ENCODE measurements around the gene SHISA9. TPM values are rescaled to one million over a fixed set of nuclear protein-coding genes. Genes with fewer than 3 reads are reported as not detected.
"Not testable (repeated sequence)": the region's sequence is repeated elsewhere in the genome, so short reads cannot be mapped to it uniquely, and the experiment has no call there.

The SHISA9 gene
- total RNA-seq, 1 donor from 2014 or later: 2.5 TPM

GRCh38 chr16:12920739-12921138 is 19.3 kb downstream of the SHISA9 start:
- TF ChIP-seq EZH2phosphoT487 (IDR thresholded peaks at IDR 0.05) (no peak), EZH2 (IDR thresholded peaks at IDR 0.05) (no peak)
- TF ChIP-seq, protein P1, sequence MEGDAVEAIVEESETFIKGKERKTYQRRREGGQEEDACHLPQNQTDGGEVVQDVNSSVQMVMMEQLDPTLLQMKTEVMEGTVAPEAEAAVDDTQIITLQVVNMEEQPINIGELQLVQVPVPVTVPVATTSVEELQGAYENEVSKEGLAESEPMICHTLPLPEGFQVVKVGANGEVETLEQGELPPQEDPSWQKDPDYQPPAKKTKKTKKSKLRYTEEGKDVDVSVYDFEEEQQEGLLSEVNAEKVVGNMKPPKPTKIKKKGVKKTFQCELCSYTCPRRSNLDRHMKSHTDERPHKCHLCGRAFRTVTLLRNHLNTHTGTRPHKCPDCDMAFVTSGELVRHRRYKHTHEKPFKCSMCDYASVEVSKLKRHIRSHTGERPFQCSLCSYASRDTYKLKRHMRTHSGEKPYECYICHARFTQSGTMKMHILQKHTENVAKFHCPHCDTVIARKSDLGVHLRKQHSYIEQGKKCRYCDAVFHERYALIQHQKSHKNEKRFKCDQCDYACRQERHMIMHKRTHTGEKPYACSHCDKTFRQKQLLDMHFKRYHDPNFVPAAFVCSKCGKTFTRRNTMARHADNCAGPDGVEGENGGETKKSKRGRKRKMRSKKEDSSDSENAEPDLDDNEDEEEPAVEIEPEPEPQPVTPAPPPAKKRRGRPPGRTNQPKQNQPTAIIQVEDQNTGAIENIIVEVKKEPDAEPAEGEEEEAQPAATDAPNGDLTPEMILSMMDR (IDR thresholded peaks at IDR 0.05): no peak
- Histone ChIP-seq H3K36me3 (no peaks in the 10 kb centered on the region), H3K4me2 (no peak overlapping the region), H2AFZ (replicated peaks) (no peak overlapping the region), H3K79me2 (ENCODE audit: low read depth) (no peaks in the 10 kb centered on the region), H3K27ac (no peak overlapping the region), H3F3A (ENCODE audit: low read depth) (no peaks in the 10 kb centered on the region), H3K9me3 (ENCODE audit: low read depth) (no peaks in the 10 kb centered on the region), H3K4me1 (no peaks in the 10 kb centered on the region), H4K20me1 (ENCODE audit: low read depth) (no peaks in the 10 kb centered on the region), H3K4me3 (no peak overlapping the region), H3K9ac (no peak overlapping the region), H3K27me3 (no peaks in the 10 kb centered on the region)
- Mint-ChIP-seq H3K36me3 (peaks cover 13% of the 10 kb centered on the region), H3K27ac (no peak overlapping the region), H3K4me1 (no peaks in the 10 kb centered on the region), H3K27me3 (ENCODE audit: insufficient read depth, low read depth) (peaks cover 5% of the 10 kb centered on the region), H3K9me3 (no peaks in the 10 kb centered on the region), H3K4me3 (no peak overlapping the region)
- no peak for DNase-seq (ENCODE audit: low spot score)

DNA sequence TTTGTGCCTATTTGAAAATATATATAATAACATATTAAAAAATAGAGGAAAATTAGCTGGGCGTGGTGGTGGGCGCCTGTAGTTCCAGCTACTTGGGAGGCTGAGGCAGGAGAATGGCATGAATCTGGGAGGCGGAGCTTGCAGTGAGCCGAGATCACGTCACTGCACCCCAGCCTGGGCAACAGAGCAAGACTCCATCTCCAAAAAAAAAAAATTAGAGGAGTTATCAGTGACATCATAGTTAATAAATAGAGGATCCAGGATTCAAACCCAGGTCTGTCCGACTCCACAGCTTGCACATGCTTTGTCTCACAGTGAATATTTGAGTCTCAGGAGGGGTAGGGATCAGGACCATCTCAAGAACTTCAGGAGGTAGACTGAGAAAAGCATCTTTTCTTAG is 22.2 kb downstream of the SHISA9 start:
- H4K20me1 ChIP-seq (ENCODE audit: low read depth); H3K4me2 ChIP-seq; H3K27ac ChIP-seq; H3K9me3 Mint-ChIP-seq; H3K4me3 ChIP-seq; H3K27me3 Mint-ChIP-seq (ENCODE audit: insufficient read depth, low read depth); H3K9ac ChIP-seq; H3K79me2 ChIP-seq (ENCODE audit: low read depth); H3K36me3 ChIP-seq; H3K27ac Mint-ChIP-seq; H3K27me3 ChIP-seq; H3K4me1 ChIP-seq; H3K4me1 Mint-ChIP-seq; H3K4me3 Mint-ChIP-seq; H3K9me3 ChIP-seq (ENCODE audit: low read depth); DNase-seq (ENCODE audit: low spot score); H3K36me3 Mint-ChIP-seq; H3F3A ChIP-seq (ENCODE audit: low read depth); H2AFZ ChIP-seq (replicated peaks): not testable (repeated sequence)

- Histone ChIP-seq H2AFZ (replicated peaks) (no peak overlapping the region), H3K4me2 (no peak overlapping the region), H4K20me1 (ENCODE audit: low read depth) (no peaks in the 10 kb centered on the region), H3K79me2 (ENCODE audit: low read depth) (no peaks in the 10 kb centered on the region), H3F3A (ENCODE audit: low read depth) (no peaks in the 10 kb centered on the region), H3K36me3 (no peaks in the 10 kb centered on the region), H3K4me3 (no peak overlapping the region), H3K9ac (no peak overlapping the region), H3K4me1 (no peaks in the 10 kb centered on the region), H3K27me3 (no peaks in the 10 kb centered on the region), H3K27ac (no peak overlapping the region), H3K9me3 (ENCODE audit: low read depth) (no peaks in the 10 kb centered on the region)
- Mint-ChIP-seq H3K9me3 (no peaks in the 10 kb centered on the region), H3K27me3 (ENCODE audit: insufficient read depth, low read depth) (no peaks in the 10 kb centered on the region), H3K4me1 (no peaks in the 10 kb centered on the region), H3K36me3 (peaks cover 2% of the 10 kb centered on the region), H3K27ac (no peak overlapping the region), H3K4me3 (no peak overlapping the region)
- DNase-seq (ENCODE audit: low spot score): no peak
- TF ChIP-seq, protein P1 (IDR thresholded peaks at IDR 0.05): no peak
These were observed 23.8 kb downstream of the SHISA9 start for GRCh38 chr16:12925026-12925800.

- Mint-ChIP-seq H3K9me3 (no peaks in the 10 kb centered on the region), H3K27me3 (ENCODE audit: insufficient read depth, low read depth) (no peaks in the 10 kb centered on the region), H3K36me3 (peaks cover 2% of the 10 kb centered on the region), H3K27ac (no peak overlapping the region), H3K4me1 (no peaks in the 10 kb centered on the region), H3K4me3 (no peak overlapping the region)
- no peak overlapping the region for H2AFZ ChIP-seq (replicated peaks)
- no peaks in the 10 kb centered on the region for H3F3A ChIP-seq (ENCODE audit: low read depth)
- TF ChIP-seq EZH2phosphoT487 (IDR thresholded peaks at IDR 0.05) (no peak), EZH2 (IDR thresholded peaks at IDR 0.05) (no peak)
- TF ChIP-seq, protein P1 (IDR thresholded peaks at IDR 0.05): no peak
- H3K36me3 ChIP-seq: no peaks in the 10 kb centered on the region
- no peaks in the 10 kb centered on the region for H3K27me3 ChIP-seq
- H3K27ac ChIP-seq: no peak overlapping the region
- no peaks in the 10 kb centered on the region for H4K20me1 ChIP-seq (ENCODE audit: low read depth)
- no peaks in the 10 kb centered on the region for H3K79me2 ChIP-seq (ENCODE audit: low read depth)
- H3K4me3 ChIP-seq: no peak overlapping the region
- H3K9me3 ChIP-seq (ENCODE audit: low read depth): no peaks in the 10 kb centered on the region
- no peak overlapping the region for H3K4me2 ChIP-seq
- DNase-seq (ENCODE audit: low spot score): peak; percentile 16
- no peak overlapping the region for H3K9ac ChIP-seq
- no peaks in the 10 kb centered on the region for H3K4me1 ChIP-seq
These were observed 26.2 kb downstream of the SHISA9 start for GRCh38 chr16:12927591-12927990.

Data from neural progenitor cell (in vitro differentiated cells).